GM06990 (cell line): ENCODE measurements around the gene RIMBP3C.

Experiments used
- DNase-seq: peaks from one replicate; pipeline ENCODE4 v3.0.0-alpha.2; 2011; ENCODE audit not compliant: insufficient read length; ENCODE audit errors: extremely low read depth
- H3K27me3 ChIP-seq: replicated peaks from 2 replicates; pipeline ENCODE4 v1.6.0; 2011; ENCODE audit warnings: low read length; ENCODE audit not compliant: control insufficient read depth, insufficient read depth
- H3K36me3 ChIP-seq: 2 replicates; pipeline ENCODE4 v1.5.1; 2011; ENCODE audit warnings: low read length; ENCODE audit not compliant: control insufficient read depth, insufficient read depth
- H3K4me3 ChIP-seq: replicated peaks from 2 replicates; pipeline ENCODE4 v1.5.1; 2011; ENCODE audit warnings: low read depth, mild to moderate bottlenecking, control low read depth, low read length
- CTCF ChIP-seq: IDR thresholded peaks from 2 replicates; pipeline ENCODE4 v1.5.1; 2011; ENCODE audit warnings: low read length, control low read depth, mild to moderate bottlenecking, inconsistent platforms; ENCODE audit not compliant: insufficient read depth, poor library complexity, severe bottlenecking

The RIMBP3C gene

GRCh38 chr22:21593406-21594232 is 42.4 kb upstream of the RIMBP3C start:
- DNase-seq: no peak
- TF ChIP-seq CTCF: peak; percentile 24
- Histone ChIP-seq H3K4me3 (no peak overlapping the region), H3K36me3 (peaks cover 24% of the 10 kb centered on the region), H3K27me3 (no peaks in the 10 kb centered on the region)

GRCh38 chr22:21592422-21592821 is 41.2 kb upstream of the RIMBP3C start:
- DNase-seq: no peak
- no peaks in the 10 kb centered on the region for H3K27me3 ChIP-seq
- H3K36me3 ChIP-seq: peaks cover 24% of the 10 kb centered on the region

GRCh38 chr22:21591695-21592094 is 40.4 kb upstream of the RIMBP3C start:
- DNase-seq: no peak
- no peaks in the 10 kb centered on the region for H3K27me3 ChIP-seq
- H3K36me3 ChIP-seq: peaks cover 24% of the 10 kb centered on the region
- TF ChIP-seq CTCF: no peak
- H3K4me3 ChIP-seq: no peak overlapping the region

More at GRCh38 chr22:21592422-21592821, 41.2 kb upstream of the RIMBP3C start:
- H3K4me3 ChIP-seq: no peak overlapping the region
- TF ChIP-seq CTCF: no peak

DNA sequence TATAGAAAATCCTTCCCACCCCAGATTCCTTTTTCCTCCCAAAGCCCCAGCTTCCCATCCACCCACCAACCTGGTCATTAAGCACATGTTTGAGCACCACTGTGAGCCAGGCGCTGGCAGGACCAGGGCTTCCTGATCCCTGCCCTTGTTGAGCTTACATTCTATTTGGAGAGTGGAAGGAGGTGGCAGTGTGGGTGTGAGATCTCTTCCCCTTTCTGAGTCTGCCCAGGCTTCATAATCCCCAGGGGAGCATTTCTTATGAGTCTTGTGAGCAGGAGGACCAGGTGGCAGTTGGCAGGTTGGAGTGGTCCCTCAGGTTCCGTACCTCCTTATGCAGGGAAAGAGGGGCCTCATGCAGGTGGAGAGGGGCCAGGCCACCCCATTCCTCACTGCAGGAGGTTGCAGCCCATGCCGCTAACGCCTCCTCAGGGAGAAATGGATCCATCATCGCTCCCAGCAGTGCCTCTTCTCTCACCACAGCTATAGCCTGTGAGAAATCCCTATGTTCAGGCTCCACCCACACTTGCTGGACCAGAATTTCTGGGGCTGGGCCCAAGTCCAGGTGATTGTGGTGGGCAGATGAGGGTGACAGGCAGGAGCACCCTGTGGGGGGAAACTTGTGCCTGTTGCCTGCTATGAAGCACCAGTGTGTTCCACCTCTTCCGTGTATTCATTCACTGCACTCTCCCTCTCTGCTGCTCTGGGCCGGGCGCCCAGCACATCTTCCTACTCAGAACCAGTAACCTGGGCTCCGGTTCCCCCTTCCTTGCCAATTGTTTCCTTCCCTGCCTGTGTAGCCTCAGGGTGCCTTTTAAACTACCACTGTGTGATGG is 39.8 kb upstream of the RIMBP3C start:
- DNase-seq: no peak
- peaks cover 22% of the 10 kb centered on the region for H3K36me3 ChIP-seq
- no peak overlapping the region for H3K4me3 ChIP-seq
- no peaks in the 10 kb centered on the region for H3K27me3 ChIP-seq
- no peak for TF ChIP-seq CTCF

DNA sequence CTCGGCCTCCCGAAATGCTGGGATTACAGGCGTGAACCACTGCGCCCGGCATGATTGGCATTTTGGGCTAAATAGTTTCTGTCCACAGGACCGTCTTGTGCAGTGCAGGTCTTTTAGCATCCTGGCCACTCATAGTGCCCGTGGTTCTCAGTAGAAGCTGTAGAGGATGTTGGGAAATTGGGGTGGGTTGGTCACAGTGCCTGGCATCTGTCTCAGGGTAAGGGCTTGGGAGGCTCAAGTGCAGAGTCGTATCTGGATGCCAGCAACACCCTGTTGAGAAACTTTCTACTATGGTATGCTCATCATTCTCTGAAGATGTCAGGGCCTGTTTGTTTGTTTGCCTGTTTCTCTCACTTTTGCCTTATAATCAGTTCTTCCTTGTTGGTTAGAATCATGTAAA is 38.1 kb upstream of the RIMBP3C start:
- Histone ChIP-seq H3K27me3 (no peaks in the 10 kb centered on the region), H3K36me3 (peaks cover 15% of the 10 kb centered on the region), H3K4me3 (no peak overlapping the region)
- no peak for TF ChIP-seq CTCF
- no peak for DNase-seq
